HepG2 (cell line): ENCODE data around the gene MXI1. TPM values are rescaled to one million over a fixed set of nuclear protein-coding genes. Genes with fewer than 3 reads are reported as not detected.
A peak's percentile ranks its signal among the peaks of the same experiment; 100 is the strongest.

Experiments
- ATAC-seq: fragments of 200-7000 bp; cut with Tn5 transposase; 3 replicates; pipeline ENCODE4 v1.9.1; 2020; ENCODE audit warnings: mild to moderate bottlenecking, moderate library complexity
- BruUV-seq: library from RNA; stranded (reverse); fragments of 400-500 nt; replicated peaks from 2 replicates; lab custom pipeline; 2021; lab: Mats Ljungman, UMichigan
- CTCF ChIA-PET: fragments of 300-600 bp; formaldehyde crosslinking; extraction: SDS; loops from one replicate; lab custom pipeline; 2021; ENCODE audit warnings: low total read pairs, inconsistent platforms, low intra/inter-chr PET ratio; lab: Yijun Ruan, JAX
- POLR2A ChIA-PET: fragments of 350-600 bp; sonication (Branson Sonifier 250); formaldehyde crosslinking; loops from one replicate; lab custom pipeline; 2020; ENCODE audit warnings: antibody characterized with exemption, inconsistent platforms; lab: Yijun Ruan, JAX
- DNase-seq: peaks from one replicate; pipeline ENCODE4 v3.0.0-alpha.2; 2015; ENCODE audit warnings: low spot score
- FAIRE-seq: peaks from 3 replicates; lab custom pipeline; 2011; peaks lifted over from hg19 to GRCh38; lab: Jason Lieb, UNC
- H2AFZ ChIP-seq: one replicate; pipeline ENCODE4 v1.6.1; 2011; ENCODE audit warnings: low read length, inconsistent platforms
- H3K27ac ChIP-seq: fragments of 300-600 bp; 3 replicates; pipeline ENCODE4 v1.8.0; 2011; ENCODE audit warnings: mixed run types, mild to moderate bottlenecking, mixed read lengths, low read length, inconsistent platforms; ENCODE audit not compliant: insufficient read depth; ENCODE audit errors: extremely low read length
- H3K27me3 ChIP-seq, 2 experiments: fragments of 200-600 bp in 1 of 2; 2 replicates in 1 of 2; 3 replicates in 1 of 2; pipeline versions ENCODE4 v1.6.0 to v1.8.0; 2011; ENCODE audit warnings: low read length in 2 of 2, mild to moderate bottlenecking in 2 of 2, moderate library complexity in 2 of 2, inconsistent platforms in 1 of 2; ENCODE audit not compliant: insufficient read depth in 2 of 2, control insufficient read depth in 1 of 2
- H3K36me3 ChIP-seq, 2 experiments: fragments of 200-600 bp in 1 of 2; replicated peaks in 1 of 2; 2 replicates in 1 of 2; 3 replicates in 1 of 2; pipeline versions ENCODE4 v1.5.1 to v1.8.0; 2011; ENCODE audit warnings: low read length in 2 of 2, inconsistent platforms in 1 of 2; ENCODE audit not compliant: insufficient read depth in 2 of 2, control insufficient read depth in 1 of 2
- H3K4me1 ChIP-seq: 2 replicates; pipeline ENCODE4 v1.5.1; 2012; ENCODE audit warnings: low read length, inconsistent platforms; ENCODE audit not compliant: insufficient read depth
- H3K4me2 ChIP-seq: 2 replicates; pipeline ENCODE4 v1.6.0; 2011; ENCODE audit warnings: low read depth, low read length, inconsistent platforms
- H3K4me3 ChIP-seq, 3 experiments: fragments of 200-600 bp in 1 of 3; sonication (generic), shearing (Covaris generic) in 1 of 3; replicated peaks in 1 of 3; 2 replicates each; pipeline ENCODE4 v1.5.1; 2011 to 2016; ENCODE audit warnings: low read length in 3 of 3, inconsistent platforms in 2 of 3, low read depth in 2 of 3, mild to moderate bottlenecking in 2 of 3, control low read depth in 1 of 3, mixed read lengths in 1 of 3; ENCODE audit not compliant: insufficient read depth in 1 of 3
- H3K79me2 ChIP-seq: one replicate; pipeline ENCODE4 v1.6.1; 2011; ENCODE audit warnings: low read length, inconsistent platforms; ENCODE audit not compliant: insufficient read depth
- H3K9ac ChIP-seq: 2 replicates; pipeline ENCODE4 v1.6.0; 2011; ENCODE audit warnings: mild to moderate bottlenecking, low read depth, low read length, inconsistent platforms; ENCODE audit not compliant: insufficient read depth
- H3K9me3 ChIP-seq: 2 replicates; pipeline ENCODE4 v1.5.1; 2012; ENCODE audit warnings: mild to moderate bottlenecking, low read length
- H4K20me1 ChIP-seq: 2 replicates; pipeline ENCODE4 v1.6.0; 2011; ENCODE audit warnings: inconsistent platforms, mild to moderate bottlenecking, low read length, moderate library complexity; ENCODE audit not compliant: insufficient read depth
- FOXO4 ChIP-seq: sonication (generic); formaldehyde crosslinking; conservative IDR thresholded peaks from 2 replicates; pipeline ENCODE4 v1.8.1; 2023; ENCODE audit warnings: missing genetic modification reagents
- HDAC1 ChIP-seq: sonication (generic); formaldehyde crosslinking; IDR thresholded peaks from 2 replicates; pipeline ENCODE4 v1.5.1; 2020; ENCODE audit warnings: mild to moderate bottlenecking, missing genetic modification reagents
- KMT2B ChIP-seq: IDR thresholded peaks from 2 replicates; pipeline ENCODE4 v1.6.1; 2016; ENCODE audit warnings: missing genetic modification reagents, missing compliant biosample characterization
- SMARCC2 ChIP-seq: fragments of 450-650 bp; IDR thresholded peaks from 2 replicates; pipeline ENCODE4 v1.6.1; 2017; ENCODE audit warnings: antibody characterized with exemption, mild to moderate bottlenecking
- STAG1 ChIP-seq: sonication (generic); formaldehyde crosslinking; IDR thresholded peaks from 2 replicates; pipeline ENCODE4 v1.4.0; 2020; ENCODE audit warnings: missing genetic modification reagents
- TCF7 ChIP-seq: sonication (generic); IDR thresholded peaks from 2 replicates; pipeline ENCODE4 v1.6.1; 2016; ENCODE audit warnings: antibody characterized with exemption, low read depth
- ZBTB14 ChIP-seq: sonication (generic); formaldehyde crosslinking; IDR thresholded peaks from 2 replicates; pipeline ENCODE4 v1.4.0; 2020; ENCODE audit warnings: missing genetic modification reagents
- ZNF138 ChIP-seq: sonication (generic); formaldehyde crosslinking; IDR thresholded peaks from 2 replicates; pipeline ENCODE4 v1.5.0; 2020; ENCODE audit warnings: mild to moderate bottlenecking, low read depth, missing genetic modification reagents
- ZNF235 ChIP-seq: sonication (generic); formaldehyde crosslinking; IDR thresholded peaks from 2 replicates; pipeline ENCODE4 v1.8.1; 2023; ENCODE audit warnings: mild to moderate bottlenecking, missing genetic modification reagents, borderline replicate concordance
- ZNF501 ChIP-seq: sonication (generic); formaldehyde crosslinking; IDR thresholded peaks from 2 replicates; pipeline ENCODE4 v1.5.1; 2020; ENCODE audit warnings: mild to moderate bottlenecking, moderate library complexity, missing genetic modification reagents
- WGBS: methylation state at CpG from one replicate; pipeline ENCODE4 v1.1.6; 2017; ENCODE audit warnings: low lambda C conversion rate; 5-methylcytosine and 5-hydroxymethylcytosine counted together
- in situ Hi-C: cut with HindIII; loops from 2 replicates; pipeline ENCODE4 v1.10.0; 2017; ENCODE audit warnings: low pct_unique_long_range_greater_than_20kb; ENCODE audit not compliant: extremely low pct_ligation_motif_present
- intact Hi-C: fragments of 100-400 bp; cut with micrococcal nuclease; formaldehyde crosslinking; loops from one replicate; pipeline ENCODE4 v1.10.0; 2022; ENCODE audit not compliant: unreplicated experiment
- polyA plus RNA-seq, 8 experiments: library from polyadenylated mRNA; depleted of rRNA in 3 of 8; stranded (reverse) in 7 of 8; unstranded in 1 of 8; fragments of >200 nt; fragmentation: Illumina TruSeq in 4 of 8; extraction: Trizol in 4 of 8; gene quantifications; 2 replicates each; pipeline versions ENCODE4 v1.2.1 to v1.2.3, GENCODE V29; 2011 to 2016; ENCODE audit warnings: low read depth in 4 of 8, missing spikeins in 1 of 8, mixed read lengths in 1 of 8; ENCODE audit not compliant: insufficient read depth in 1 of 8
- total RNA-seq, 5 experiments: library from RNA; depleted of rRNA; stranded (reverse); fragments of >200 nt; fragmentation: Illumina TruSeq; extraction: Trizol; gene quantifications; 2 replicates each; pipeline ENCODE4 v1.2.3, GENCODE V29; 2016; ENCODE audit warnings: low read depth in 1 of 5
- TF ChIP-seq, protein P1 (sequence below), 2 experiments: sonication (generic) in 1 of 2; formaldehyde crosslinking in 1 of 2; IDR thresholded peaks; 2 replicates each; pipeline versions ENCODE4 v1.4.0 to v1.6.1; 2018 to 2020; ENCODE audit warnings: missing genetic modification reagents in 2 of 2, borderline replicate concordance in 1 of 2, low read depth in 1 of 2, mild to moderate bottlenecking in 1 of 2, missing biosample characterization in 1 of 2
- TF ChIP-seq, protein P2 (sequence below): sonication (generic); formaldehyde crosslinking; IDR thresholded peaks from 2 replicates; pipeline ENCODE4 v1.4.0; 2020; ENCODE audit warnings: missing genetic modification reagents
- TF ChIP-seq, protein P3 (sequence below): sonication (generic); formaldehyde crosslinking; IDR thresholded peaks from 2 replicates; pipeline ENCODE4 v1.4.0; 2020; ENCODE audit warnings: mild to moderate bottlenecking, low read depth, missing genetic modification reagents

Gene MXI1
- total and polyA plus RNA-seq, 2 of the 13 experiments (the other 11 are each of a cell fraction or from before 2014, with no cell fraction given), result 6.6 to 22.0 TPM

GRCh38 chr10:110208614-110209453 lies 1.4 kb downstream of the MXI1 start:
- H3K27ac ChIP-seq, result peak overlapping the region; percentile 42
- in situ Hi-C loops, result no loop called here
- H3K4me3 ChIP-seq, result peak overlapping the region; percentile 69 to 90 (median 76)
- no peak overlapping the region for H2AFZ ChIP-seq
- H3K79me2 ChIP-seq, result peaks cover 20% of the 10 kb centered on the region
- peaks cover 6% of the 10 kb centered on the region; the same call in 1 of the 2 replicates for H4K20me1 ChIP-seq
- H3K36me3 ChIP-seq, result no peaks in the 10 kb centered on the region
- ATAC-seq, result peak; percentile 35
- no peaks in the 10 kb centered on the region for H3K9me3 ChIP-seq
- under 1% methylated on average over 40 of the region's 44 CpGs for WGBS
- H3K9ac ChIP-seq, result peak overlapping the region; percentile 71
- ChIA-PET CTCF (interaction anchor here (1.5 kb wide), 1 partner anchor 71 kb away, joined by 4 read pairs; no protein-coding TSS in a partner anchor), POLR2A (interaction anchor here (0.7 to 2.7 kb wide), 2 partner anchors 13 to 96 kb away, joined by 5 to 9 read pairs; partner anchors contain the start of gene SMNDC1)
- H3K4me1 ChIP-seq, result peaks cover 43% of the 10 kb centered on the region
- no peak for DNase-seq
- peaks cover 2 to 15% of the 10 kb centered on the region in 2 experiments; a peak in 1 of 5 replicates for H3K27me3 ChIP-seq
- FAIRE-seq, result no peak
- intact Hi-C loops, result loop anchor here (5.0 kb wide), 1 partner anchor 72 kb away; no protein-coding TSS in a partner anchor
- H3K4me2 ChIP-seq, result peak overlapping the region; percentile 98
- BruUV-seq, result no TSS peak
- TF ChIP-seq, protein P1, sequence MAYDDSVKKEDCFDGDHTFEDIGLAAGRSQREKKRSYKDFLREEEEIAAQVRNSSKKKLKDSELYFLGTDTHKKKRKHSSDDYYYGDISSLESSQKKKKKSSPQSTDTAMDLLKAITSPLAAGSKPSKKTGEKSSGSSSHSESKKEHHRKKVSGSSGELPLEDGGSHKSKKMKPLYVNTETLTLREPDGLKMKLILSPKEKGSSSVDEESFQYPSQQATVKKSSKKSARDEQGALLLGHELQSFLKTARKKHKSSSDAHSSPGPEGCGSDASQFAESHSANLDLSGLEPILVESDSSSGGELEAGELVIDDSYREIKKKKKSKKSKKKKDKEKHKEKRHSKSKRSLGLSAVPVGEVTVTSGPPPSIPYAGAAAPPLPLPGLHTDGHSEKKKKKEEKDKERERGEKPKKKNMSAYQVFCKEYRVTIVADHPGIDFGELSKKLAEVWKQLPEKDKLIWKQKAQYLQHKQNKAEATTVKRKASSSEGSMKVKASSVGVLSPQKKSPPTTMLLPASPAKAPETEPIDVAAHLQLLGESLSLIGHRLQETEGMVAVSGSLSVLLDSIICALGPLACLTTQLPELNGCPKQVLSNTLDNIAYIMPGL (CRISPR knock-in tag; IDR thresholded peaks at IDR 0.05; ENCODE audit: borderline replicate concordance in 1 of 2, low read depth in 1 of 2), result peak in 1 of 2 experiments; percentile 30; a peak in 1 of 4 replicates
- TF ChIP-seq ZNF501 (CRISPR knock-in tag), result 0 out of 2 replicates have a peak, but pooled peaks have one; percentile 24
- TF ChIP-seq, protein P2, sequence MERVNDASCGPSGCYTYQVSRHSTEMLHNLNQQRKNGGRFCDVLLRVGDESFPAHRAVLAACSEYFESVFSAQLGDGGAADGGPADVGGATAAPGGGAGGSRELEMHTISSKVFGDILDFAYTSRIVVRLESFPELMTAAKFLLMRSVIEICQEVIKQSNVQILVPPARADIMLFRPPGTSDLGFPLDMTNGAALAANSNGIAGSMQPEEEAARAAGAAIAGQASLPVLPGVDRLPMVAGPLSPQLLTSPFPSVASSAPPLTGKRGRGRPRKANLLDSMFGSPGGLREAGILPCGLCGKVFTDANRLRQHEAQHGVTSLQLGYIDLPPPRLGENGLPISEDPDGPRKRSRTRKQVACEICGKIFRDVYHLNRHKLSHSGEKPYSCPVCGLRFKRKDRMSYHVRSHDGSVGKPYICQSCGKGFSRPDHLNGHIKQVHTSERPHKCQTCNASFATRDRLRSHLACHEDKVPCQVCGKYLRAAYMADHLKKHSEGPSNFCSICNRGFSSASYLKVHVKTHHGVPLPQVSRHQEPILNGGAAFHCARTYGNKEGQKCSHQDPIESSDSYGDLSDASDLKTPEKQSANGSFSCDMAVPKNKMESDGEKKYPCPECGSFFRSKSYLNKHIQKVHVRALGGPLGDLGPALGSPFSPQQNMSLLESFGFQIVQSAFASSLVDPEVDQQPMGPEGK (CRISPR knock-in tag), result peak; percentile 59
- peak; percentile 16; the same call in 1 of the 2 replicates for TF ChIP-seq STAG1 (CRISPR knock-in tag)
- no peak for TF ChIP-seq KMT2B (CRISPR knock-in tag)
- TF ChIP-seq HDAC1, result peak; percentile 34; the same call in 1 of the 2 replicates
- TF ChIP-seq ZNF138, result 0 out of 2 replicates have a peak, but pooled peaks have one; percentile 64
- TF ChIP-seq ZNF235 (CRISPR knock-in tag), result no peak
- 0 out of 2 replicates have a peak, but pooled peaks have one; percentile 24 for TF ChIP-seq ZBTB14 (CRISPR knock-in tag)
- TF ChIP-seq SMARCC2, result no peak
- TF ChIP-seq TCF7, result peak; percentile 26; the same call in 1 of the 2 replicates
- TF ChIP-seq, protein P3, sequence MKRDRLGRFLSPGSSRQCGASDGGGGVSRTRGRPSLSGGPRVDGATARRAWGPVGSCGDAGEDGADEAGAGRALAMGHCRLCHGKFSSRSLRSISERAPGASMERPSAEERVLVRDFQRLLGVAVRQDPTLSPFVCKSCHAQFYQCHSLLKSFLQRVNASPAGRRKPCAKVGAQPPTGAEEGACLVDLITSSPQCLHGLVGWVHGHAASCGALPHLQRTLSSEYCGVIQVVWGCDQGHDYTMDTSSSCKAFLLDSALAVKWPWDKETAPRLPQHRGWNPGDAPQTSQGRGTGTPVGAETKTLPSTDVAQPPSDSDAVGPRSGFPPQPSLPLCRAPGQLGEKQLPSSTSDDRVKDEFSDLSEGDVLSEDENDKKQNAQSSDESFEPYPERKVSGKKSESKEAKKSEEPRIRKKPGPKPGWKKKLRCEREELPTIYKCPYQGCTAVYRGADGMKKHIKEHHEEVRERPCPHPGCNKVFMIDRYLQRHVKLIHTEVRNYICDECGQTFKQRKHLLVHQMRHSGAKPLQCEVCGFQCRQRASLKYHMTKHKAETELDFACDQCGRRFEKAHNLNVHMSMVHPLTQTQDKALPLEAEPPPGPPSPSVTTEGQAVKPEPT (CRISPR knock-in tag), result no peak
- 0 out of 2 replicates have a peak, but pooled peaks have one; percentile 32 for TF ChIP-seq FOXO4 (CRISPR knock-in tag)
